Neural crest cell (in vitro differentiated cells): ENCODE results near the gene ARMH4. TPM values are rescaled to one million over a fixed set of nuclear protein-coding genes. Genes with fewer than 3 reads are reported as not detected.

Experiments used
- DNase-seq: peaks from one replicate; pipeline ENCODE4 v3.0.0; 2021; ENCODE audit warnings: low read depth, mixed read lengths, low spot score
- H3K27ac Mint-ChIP-seq: one replicate; pipeline ENCODE4 v1.8.0; 2021; ENCODE audit warnings: mild to moderate bottlenecking, mixed read lengths; ENCODE audit not compliant: unreplicated experiment
- H3K27me3 Mint-ChIP-seq: 2 replicates; pipeline ENCODE4 v1.8.0; 2021; ENCODE audit warnings: low read depth, mild to moderate bottlenecking, mixed read lengths
- H3K36me3 Mint-ChIP-seq: 2 replicates; pipeline ENCODE4 v1.8.0; 2021; ENCODE audit warnings: low read depth, mild to moderate bottlenecking, mixed read lengths
- H3K4me1 Mint-ChIP-seq: 2 replicates; pipeline ENCODE4 v1.8.0; 2021; ENCODE audit warnings: mixed read lengths
- H3K4me3 Mint-ChIP-seq: one replicate; pipeline ENCODE4 v1.8.0; 2021; ENCODE audit warnings: mild to moderate bottlenecking, mixed read lengths
- H3K9me3 Mint-ChIP-seq: 2 replicates; pipeline ENCODE4 v1.8.0; 2021; ENCODE audit warnings: mixed read lengths
- CTCF ChIP-seq: fragments of 200-600 bp; sonication (generic); conservative IDR thresholded peaks from 2 replicates; pipeline ENCODE4 v1.5.0; 2021; ENCODE audit warnings: antibody characterized with exemption, mild to moderate bottlenecking
- total RNA-seq: library from RNA; stranded (reverse); gene quantifications from 2 replicates; pipeline ENCODE4 v1.2.1, GENCODE V29; 2021

ARMH4 gene
- total RNA-seq, 1 donor from 2014 or later = 36.2 TPM

GRCh38 chr14:57979376-57980048 lies 172.5 kb downstream of the ARMH4 start:
- Mint-ChIP-seq H3K9me3 (no peaks in the 10 kb centered on the region), H3K27ac (no peak overlapping the region), H3K27me3 (no peaks in the 10 kb centered on the region), H3K36me3 (no peaks in the 10 kb centered on the region), H3K4me3 (no peak overlapping the region), H3K4me1 (peaks cover 16% of the 10 kb centered on the region)
- TF ChIP-seq CTCF = no peak
- DNase-seq = no peak

- TF ChIP-seq CTCF = no peak
- Mint-ChIP-seq H3K9me3 (no peaks in the 10 kb centered on the region), H3K4me3 (no peak overlapping the region), H3K36me3 (no peaks in the 10 kb centered on the region), H3K27ac (no peak overlapping the region), H3K4me1 (no peaks in the 10 kb centered on the region), H3K27me3 (peaks cover 5% of the 10 kb centered on the region)
- no peak for DNase-seq
Measured at GRCh38 chr14:57976701-57977100, 175.3 kb downstream of the ARMH4 start.

- no peak for DNase-seq
- H3K27me3 Mint-ChIP-seq = peaks cover 11% of the 10 kb centered on the region
- no peak for TF ChIP-seq CTCF
- H3K9me3 Mint-ChIP-seq = no peaks in the 10 kb centered on the region
- H3K4me1 Mint-ChIP-seq = no peaks in the 10 kb centered on the region
- no peak overlapping the region for H3K4me3 Mint-ChIP-seq
- no peak overlapping the region for H3K27ac Mint-ChIP-seq
- no peaks in the 10 kb centered on the region for H3K36me3 Mint-ChIP-seq
Measured at GRCh38 chr14:57974896-57975295, 177.1 kb downstream of the ARMH4 start.

- Mint-ChIP-seq H3K36me3 (no peaks in the 10 kb centered on the region), H3K27ac (no peak overlapping the region), H3K9me3 (no peaks in the 10 kb centered on the region), H3K27me3 (peaks cover 14% of the 10 kb centered on the region), H3K4me1 (no peaks in the 10 kb centered on the region), H3K4me3 (no peak overlapping the region)
- DNase-seq = no peak
- TF ChIP-seq CTCF = no peak
Measured at GRCh38 chr14:57970594-57970993, 181.4 kb downstream of the ARMH4 start.

GRCh38 chr14:57970175-57970574 lies 181.8 kb downstream of the ARMH4 start:
- TF ChIP-seq CTCF = no peak
- no peak for DNase-seq
- Mint-ChIP-seq H3K27me3 (peaks cover 14% of the 10 kb centered on the region), H3K36me3 (no peaks in the 10 kb centered on the region), H3K4me3 (no peak overlapping the region), H3K4me1 (no peaks in the 10 kb centered on the region), H3K9me3 (no peaks in the 10 kb centered on the region), H3K27ac (no peak overlapping the region)
